Cardiac muscle cell (in vitro differentiated cells and primary cell): Measurements from ENCODE around the gene SRI. TPM values are rescaled to one million over a fixed set of nuclear protein-coding genes. Genes with fewer than 3 reads are reported as not detected.

Experiments
- DNase-seq, 2 donors: peaks; one replicate each; pipeline versions ENCODE4 v3.0.0 to v3.0.0-alpha.2; 2010 to 2017; ENCODE audit warnings: low read depth in 1 of 2, low spot score in 1 of 2
- H3K27ac ChIP-seq: fragments of 200-600 bp; sonication (generic); 2 replicates; pipeline ENCODE4 v1.5.1; 2016
- H3K27me3 ChIP-seq: fragments of 200-600 bp; sonication (generic); 2 replicates; pipeline ENCODE4 v1.6.0; 2016; ENCODE audit warnings: control low read depth
- H3K36me3 ChIP-seq: fragments of 200-600 bp; sonication (generic); 2 replicates; pipeline ENCODE4 v1.5.1; 2016; ENCODE audit warnings: control low read depth
- H3K4me1 ChIP-seq: fragments of 200-600 bp; sonication (generic); 2 replicates; pipeline ENCODE4 v1.8.1; 2017; ENCODE audit warnings: low read depth, mild to moderate bottlenecking, mixed run types
- H3K4me3 ChIP-seq: fragments of 200-600 bp; sonication (generic); 2 replicates; pipeline ENCODE4 v1.5.1; 2016; ENCODE audit warnings: mild to moderate bottlenecking
- H3K9me3 ChIP-seq: fragments of 200-600 bp; sonication (generic); 2 replicates; pipeline ENCODE4 v1.5.1; 2017; ENCODE audit warnings: low read depth, mild to moderate bottlenecking, control low read depth
- polyA plus RNA-seq: library from polyadenylated mRNA; unstranded; fragments of >200 nt; fragmentation: Nextera tagmentation; extraction: Ambion mirVana; gene quantifications from 2 replicates; pipeline ENCODE4 v1.2.1, GENCODE V29; 2016
- total RNA-seq: library from RNA; depleted of rRNA; stranded (reverse); fragments of >200 nt; gene quantifications from 2 replicates; pipeline ENCODE4 v1.2.3, GENCODE V29; 2016
- TF ChIP-seq, protein P1 (sequence below): IDR thresholded peaks from 2 replicates; pipeline ENCODE4 v1.5.1; 2012; ENCODE audit warnings: low read depth, mild to moderate bottlenecking, low read length

SRI gene
- total and polyA plus RNA-seq, 2 experiments from 2014 or later, result 115 to 348 TPM

DNA sequence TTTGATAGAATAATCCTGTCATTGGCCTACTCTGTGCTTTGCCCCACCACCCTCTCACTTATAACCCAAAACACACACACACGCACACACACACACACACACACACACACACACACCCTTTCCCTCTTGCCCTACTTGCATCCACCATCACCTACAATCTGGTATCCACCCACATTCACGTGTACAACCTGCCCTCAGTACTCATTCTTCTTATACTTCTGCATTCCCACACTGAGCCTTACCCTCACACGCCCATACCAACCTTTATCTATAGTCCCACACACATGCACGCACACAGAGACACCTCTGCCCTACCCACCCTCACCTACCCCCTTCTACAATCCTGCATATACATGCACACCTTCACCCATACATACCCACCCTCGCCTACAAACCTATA, 10.8 kb upstream of the SRI start:
- Histone ChIP-seq H3K9me3 (no peaks in the 10 kb centered on the region), H3K27me3 (no peaks in the 10 kb centered on the region), H3K4me1 (no peaks in the 10 kb centered on the region), H3K4me3 (no peak overlapping the region), H3K27ac (no peak overlapping the region), H3K36me3 (no peaks in the 10 kb centered on the region)
- DNase-seq, result no peak
- TF ChIP-seq, protein P1, sequence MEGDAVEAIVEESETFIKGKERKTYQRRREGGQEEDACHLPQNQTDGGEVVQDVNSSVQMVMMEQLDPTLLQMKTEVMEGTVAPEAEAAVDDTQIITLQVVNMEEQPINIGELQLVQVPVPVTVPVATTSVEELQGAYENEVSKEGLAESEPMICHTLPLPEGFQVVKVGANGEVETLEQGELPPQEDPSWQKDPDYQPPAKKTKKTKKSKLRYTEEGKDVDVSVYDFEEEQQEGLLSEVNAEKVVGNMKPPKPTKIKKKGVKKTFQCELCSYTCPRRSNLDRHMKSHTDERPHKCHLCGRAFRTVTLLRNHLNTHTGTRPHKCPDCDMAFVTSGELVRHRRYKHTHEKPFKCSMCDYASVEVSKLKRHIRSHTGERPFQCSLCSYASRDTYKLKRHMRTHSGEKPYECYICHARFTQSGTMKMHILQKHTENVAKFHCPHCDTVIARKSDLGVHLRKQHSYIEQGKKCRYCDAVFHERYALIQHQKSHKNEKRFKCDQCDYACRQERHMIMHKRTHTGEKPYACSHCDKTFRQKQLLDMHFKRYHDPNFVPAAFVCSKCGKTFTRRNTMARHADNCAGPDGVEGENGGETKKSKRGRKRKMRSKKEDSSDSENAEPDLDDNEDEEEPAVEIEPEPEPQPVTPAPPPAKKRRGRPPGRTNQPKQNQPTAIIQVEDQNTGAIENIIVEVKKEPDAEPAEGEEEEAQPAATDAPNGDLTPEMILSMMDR, result no peak

GRCh38 chr7:88229302-88229995, 9.6 kb upstream of the SRI start:
- H3K36me3 ChIP-seq, result no peaks in the 10 kb centered on the region
- no peaks in the 10 kb centered on the region for H3K4me1 ChIP-seq
- DNase-seq, result no peak
- no peak overlapping the region for H3K27ac ChIP-seq
- TF ChIP-seq, protein P1, result no peak
- no peak overlapping the region for H3K4me3 ChIP-seq
- H3K27me3 ChIP-seq, result no peaks in the 10 kb centered on the region
- H3K9me3 ChIP-seq, result no peaks in the 10 kb centered on the region

DNA sequence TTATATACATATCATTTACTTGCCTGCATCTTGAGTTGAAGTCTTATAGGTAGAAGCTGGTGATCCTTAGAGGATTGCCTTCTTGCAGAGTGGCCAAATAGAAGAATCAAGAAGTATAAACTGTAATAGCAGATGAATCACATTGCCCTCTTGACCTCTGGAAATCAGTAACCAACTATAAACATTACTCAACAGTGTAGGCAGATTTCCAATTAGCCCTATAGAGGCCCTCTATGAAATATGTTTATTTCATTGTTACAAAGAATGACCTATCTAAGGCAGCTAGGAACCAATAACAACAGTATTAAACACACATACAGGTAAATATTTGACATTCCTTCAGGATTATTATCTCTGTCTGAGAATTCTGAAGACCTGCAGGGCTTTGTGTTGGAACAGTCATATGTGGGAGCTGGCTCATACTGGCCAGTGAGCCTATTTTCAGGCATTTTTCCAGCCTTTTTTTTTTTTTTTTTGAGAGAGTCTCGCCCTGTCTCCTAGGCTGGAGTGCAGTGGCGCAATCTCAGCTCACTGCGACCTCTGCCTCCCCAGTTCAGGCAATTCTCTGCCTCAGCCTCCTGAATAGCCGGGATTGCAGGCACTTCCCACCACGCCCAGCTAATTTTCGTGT, 7.2 kb upstream of the SRI start:
- TF ChIP-seq, protein P1, result no peak
- H3K9me3 ChIP-seq, result no peaks in the 10 kb centered on the region
- no peak overlapping the region for H3K4me3 ChIP-seq
- H3K27me3 ChIP-seq, result no peaks in the 10 kb centered on the region
- peak in 1 of 2 donors; percentile 77 for DNase-seq
- no peaks in the 10 kb centered on the region for H3K4me1 ChIP-seq
- H3K36me3 ChIP-seq, result no peaks in the 10 kb centered on the region
- H3K27ac ChIP-seq, result no peak overlapping the region

DNA sequence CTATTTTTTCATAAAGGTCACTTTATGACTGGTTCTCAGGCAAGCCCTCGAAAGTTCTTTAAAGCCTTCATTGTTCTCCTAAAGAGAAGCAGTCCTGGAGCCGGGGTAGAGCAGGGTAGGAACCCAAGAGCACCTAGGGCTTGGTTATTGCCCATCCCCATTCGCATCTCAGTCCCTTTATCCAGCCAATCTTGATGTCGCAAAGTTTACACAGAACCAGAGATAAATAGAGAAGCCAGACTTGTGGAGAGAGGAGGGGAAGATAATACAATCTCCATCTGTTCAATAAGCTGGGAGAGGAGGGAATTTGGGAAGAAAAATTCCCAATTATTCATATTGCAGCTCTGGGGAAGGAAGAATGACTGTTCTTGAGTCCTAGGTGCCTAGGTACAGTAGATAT, 6.4 kb upstream of the SRI start:
- Histone ChIP-seq H3K9me3 (no peaks in the 10 kb centered on the region), H3K27me3 (no peaks in the 10 kb centered on the region), H3K4me1 (peaks cover under 1% of the 10 kb centered on the region), H3K4me3 (no peak overlapping the region), H3K27ac (no peak overlapping the region), H3K36me3 (no peaks in the 10 kb centered on the region)
- TF ChIP-seq, protein P1, result no peak
- DNase-seq, result no peak

GRCh38 chr7:88224601-88225275, 4.9 kb upstream of the SRI start:
- TF ChIP-seq, protein P1, result no peak
- Histone ChIP-seq H3K4me1 (peaks cover 8% of the 10 kb centered on the region), H3K36me3 (no peaks in the 10 kb centered on the region), H3K4me3 (no peak overlapping the region), H3K27ac (no peak overlapping the region), H3K27me3 (no peaks in the 10 kb centered on the region), H3K9me3 (no peaks in the 10 kb centered on the region)
- peak in 1 of 2 donors; percentile 52 for DNase-seq
